Vagina (tissue), 2 donors: ENCODE data around the gene C4BPA.

ENCODE experiments used
- POLR2A ChIP-seq, 2 donors: fragments of 450-650 bp; IDR thresholded peaks; one replicate each; pipeline ENCODE4 v1.6.1; 2017; ENCODE audit warnings: antibody characterized with exemption in 2 of 2, mild to moderate bottlenecking in 2 of 2, moderate library complexity in 2 of 2
- TF ChIP-seq, protein P1 (sequence below), 3 experiments: fragments of 450-650 bp in 2 of 3; fragments of 200-600 bp in 1 of 3; sonication (generic) in 1 of 3; IDR thresholded peaks; one replicate each; pipeline ENCODE4 v1.5.1; 2017 to 2019; ENCODE audit warnings: antibody characterized with exemption in 3 of 3, mild to moderate bottlenecking in 2 of 3, moderate library complexity in 2 of 3

DNA sequence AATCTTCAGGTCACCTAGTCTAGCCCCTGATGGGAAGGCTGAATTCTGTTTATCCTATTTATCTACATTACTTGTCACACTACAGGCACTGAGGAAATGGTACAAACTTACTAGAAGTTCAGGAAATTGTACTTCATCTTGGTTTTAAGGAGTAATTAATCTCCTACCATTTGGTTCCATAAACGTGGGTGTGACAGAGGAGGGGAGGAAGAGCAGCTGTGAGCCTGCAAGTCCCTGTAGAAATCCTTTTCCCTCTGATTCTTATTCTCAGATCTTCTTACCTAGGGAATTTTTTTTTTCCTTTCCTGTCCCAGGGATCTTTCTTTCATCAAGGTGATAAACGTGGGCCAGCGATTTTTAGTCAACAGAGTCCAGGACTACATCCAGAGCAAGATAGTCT lies 36.8 kb upstream of the C4BPA start:
- TF ChIP-seq, protein P1, sequence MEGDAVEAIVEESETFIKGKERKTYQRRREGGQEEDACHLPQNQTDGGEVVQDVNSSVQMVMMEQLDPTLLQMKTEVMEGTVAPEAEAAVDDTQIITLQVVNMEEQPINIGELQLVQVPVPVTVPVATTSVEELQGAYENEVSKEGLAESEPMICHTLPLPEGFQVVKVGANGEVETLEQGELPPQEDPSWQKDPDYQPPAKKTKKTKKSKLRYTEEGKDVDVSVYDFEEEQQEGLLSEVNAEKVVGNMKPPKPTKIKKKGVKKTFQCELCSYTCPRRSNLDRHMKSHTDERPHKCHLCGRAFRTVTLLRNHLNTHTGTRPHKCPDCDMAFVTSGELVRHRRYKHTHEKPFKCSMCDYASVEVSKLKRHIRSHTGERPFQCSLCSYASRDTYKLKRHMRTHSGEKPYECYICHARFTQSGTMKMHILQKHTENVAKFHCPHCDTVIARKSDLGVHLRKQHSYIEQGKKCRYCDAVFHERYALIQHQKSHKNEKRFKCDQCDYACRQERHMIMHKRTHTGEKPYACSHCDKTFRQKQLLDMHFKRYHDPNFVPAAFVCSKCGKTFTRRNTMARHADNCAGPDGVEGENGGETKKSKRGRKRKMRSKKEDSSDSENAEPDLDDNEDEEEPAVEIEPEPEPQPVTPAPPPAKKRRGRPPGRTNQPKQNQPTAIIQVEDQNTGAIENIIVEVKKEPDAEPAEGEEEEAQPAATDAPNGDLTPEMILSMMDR (IDR thresholded peaks at IDR 0.05), result no peak
- no peak for TF ChIP-seq POLR2A (IDR thresholded peaks at IDR 0.05)
